HFF-Myc (cell line): Measurements from ENCODE around the gene ADRM1.

Source experiments
- DNase-seq: peaks from one replicate; pipeline ENCODE4 v3.0.0-alpha.2; 2011; ENCODE audit warnings: low read depth; ENCODE audit errors: extremely low read depth
- H3K4me3 ChIP-seq: replicated peaks from 2 replicates; pipeline ENCODE4 v1.5.1; 2011; ENCODE audit warnings: low read depth, mild to moderate bottlenecking, control low read depth, low read length
- TF ChIP-seq, protein P1 (sequence below): IDR thresholded peaks from 2 replicates; pipeline ENCODE4 v1.5.1; 2012; ENCODE audit warnings: mild to moderate bottlenecking, low read depth, low read length, control low read depth; ENCODE audit errors: missing control alignments

ADRM1 gene

DNA sequence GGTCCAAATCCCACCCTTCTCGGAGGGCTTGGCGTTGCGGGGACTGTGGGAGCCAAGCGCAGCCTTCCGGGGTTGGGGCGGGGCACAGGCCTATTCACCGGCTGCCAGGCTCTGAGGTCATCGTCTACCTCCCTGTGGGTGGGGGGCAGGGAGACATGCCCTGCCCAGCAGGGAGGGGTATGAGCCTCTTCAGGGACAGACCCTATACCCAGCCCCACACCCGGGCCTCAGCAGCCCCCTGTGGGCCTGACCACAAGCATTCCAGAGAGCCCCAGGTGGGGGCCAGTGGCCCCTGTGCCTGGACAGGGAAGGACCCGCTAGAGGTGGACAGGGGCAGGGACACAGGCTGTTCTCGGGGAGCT lies 52.7 kb downstream of the ADRM1 start:
- no peak overlapping the region for H3K4me3 ChIP-seq
- no peak for DNase-seq
- TF ChIP-seq, protein P1, sequence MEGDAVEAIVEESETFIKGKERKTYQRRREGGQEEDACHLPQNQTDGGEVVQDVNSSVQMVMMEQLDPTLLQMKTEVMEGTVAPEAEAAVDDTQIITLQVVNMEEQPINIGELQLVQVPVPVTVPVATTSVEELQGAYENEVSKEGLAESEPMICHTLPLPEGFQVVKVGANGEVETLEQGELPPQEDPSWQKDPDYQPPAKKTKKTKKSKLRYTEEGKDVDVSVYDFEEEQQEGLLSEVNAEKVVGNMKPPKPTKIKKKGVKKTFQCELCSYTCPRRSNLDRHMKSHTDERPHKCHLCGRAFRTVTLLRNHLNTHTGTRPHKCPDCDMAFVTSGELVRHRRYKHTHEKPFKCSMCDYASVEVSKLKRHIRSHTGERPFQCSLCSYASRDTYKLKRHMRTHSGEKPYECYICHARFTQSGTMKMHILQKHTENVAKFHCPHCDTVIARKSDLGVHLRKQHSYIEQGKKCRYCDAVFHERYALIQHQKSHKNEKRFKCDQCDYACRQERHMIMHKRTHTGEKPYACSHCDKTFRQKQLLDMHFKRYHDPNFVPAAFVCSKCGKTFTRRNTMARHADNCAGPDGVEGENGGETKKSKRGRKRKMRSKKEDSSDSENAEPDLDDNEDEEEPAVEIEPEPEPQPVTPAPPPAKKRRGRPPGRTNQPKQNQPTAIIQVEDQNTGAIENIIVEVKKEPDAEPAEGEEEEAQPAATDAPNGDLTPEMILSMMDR: no peak

DNA sequence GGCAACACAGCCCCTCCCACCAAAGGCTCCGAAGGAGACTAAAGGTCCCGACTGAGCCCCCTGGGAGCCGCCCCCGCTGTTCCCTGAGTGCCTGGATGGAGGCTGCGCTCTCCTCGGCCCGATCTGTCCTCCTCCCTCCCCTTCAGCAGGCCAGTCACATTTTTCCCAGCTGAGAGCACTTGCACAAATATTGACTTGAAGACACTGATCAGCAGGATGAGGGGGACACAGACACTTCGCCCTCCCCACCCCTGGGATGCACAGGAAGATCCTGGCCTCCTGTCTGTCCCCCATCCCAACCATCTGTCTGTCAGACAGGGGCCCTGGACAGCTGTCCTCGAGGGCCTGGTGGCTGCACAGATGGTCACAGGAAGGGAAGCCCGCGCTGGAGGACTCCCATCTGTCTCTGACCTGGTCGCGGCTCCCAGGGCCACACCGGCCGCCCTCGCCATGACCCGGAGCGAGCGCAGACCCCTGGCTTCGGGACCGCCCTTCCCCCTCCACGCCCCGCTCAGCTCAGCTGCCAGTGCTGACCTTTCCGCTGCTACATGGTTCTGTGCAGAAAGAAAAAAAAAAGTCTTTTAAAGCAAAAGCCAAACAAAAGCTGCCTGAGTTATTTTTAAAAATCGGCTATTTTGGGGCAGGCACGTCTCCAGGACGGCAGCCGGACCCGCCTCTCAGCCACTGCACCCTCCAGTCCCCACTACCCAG lies 53.2 kb downstream of the ADRM1 start:
- no peak for DNase-seq
- no peak overlapping the region for H3K4me3 ChIP-seq
- TF ChIP-seq, protein P1: no peak

DNA sequence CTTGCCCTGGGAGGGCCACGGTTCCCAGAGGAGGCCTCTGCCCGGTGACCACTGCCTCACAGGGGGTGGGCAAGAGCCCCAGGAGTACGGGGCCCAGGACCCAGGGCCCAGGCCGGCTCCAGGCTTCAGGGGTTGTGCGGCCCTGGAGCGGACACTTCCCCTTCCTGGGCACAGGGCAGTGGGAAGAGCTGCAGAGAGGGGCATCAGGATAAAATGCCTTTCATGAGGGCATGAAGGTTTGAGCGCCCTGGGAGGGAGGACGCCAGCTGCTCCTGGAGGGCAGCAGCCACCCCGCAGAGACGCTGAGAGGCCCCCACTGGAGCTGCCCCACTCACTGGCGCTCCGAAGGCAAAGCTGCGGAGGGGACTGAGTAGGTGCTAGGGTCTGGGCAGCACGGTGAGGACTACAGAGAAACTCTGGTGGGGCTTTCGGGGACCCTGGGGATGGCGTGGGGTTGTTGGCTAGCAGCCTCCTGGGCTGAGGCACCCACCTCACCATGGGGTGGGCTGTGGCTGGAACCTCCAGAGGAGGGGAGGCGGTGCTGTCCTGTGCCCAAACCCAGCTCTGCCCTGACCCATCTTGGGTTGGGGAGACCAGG lies 53.9 kb downstream of the ADRM1 start:
- TF ChIP-seq, protein P1: no peak
- H3K4me3 ChIP-seq: no peak overlapping the region
- no peak for DNase-seq

DNA sequence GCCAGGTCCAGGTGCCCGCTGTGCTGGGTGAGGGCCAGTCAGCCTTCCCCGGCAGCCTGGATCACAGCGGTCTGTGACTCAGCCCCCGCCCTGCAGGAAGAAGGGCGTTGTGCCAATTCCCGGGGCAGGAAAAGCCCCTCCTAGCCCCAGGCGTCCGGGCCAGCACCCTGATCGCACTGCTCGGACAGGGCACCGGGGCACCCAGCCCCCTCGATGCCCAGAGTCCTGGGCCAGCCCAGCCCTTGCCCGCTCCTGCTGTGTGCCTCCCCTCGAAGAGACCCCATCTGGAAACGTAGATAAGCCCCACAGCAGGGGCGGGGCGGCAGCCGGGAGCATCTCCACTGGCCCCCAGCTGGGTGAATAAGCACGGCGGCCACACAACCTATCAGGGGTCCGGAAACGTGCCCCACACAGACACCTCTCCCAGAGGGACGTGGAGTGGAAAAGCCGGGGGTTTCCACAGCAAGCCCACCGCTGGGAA lies 54.4 kb downstream of the ADRM1 start:
- no peak overlapping the region for H3K4me3 ChIP-seq
- TF ChIP-seq, protein P1: no peak
- no peak for DNase-seq

DNA sequence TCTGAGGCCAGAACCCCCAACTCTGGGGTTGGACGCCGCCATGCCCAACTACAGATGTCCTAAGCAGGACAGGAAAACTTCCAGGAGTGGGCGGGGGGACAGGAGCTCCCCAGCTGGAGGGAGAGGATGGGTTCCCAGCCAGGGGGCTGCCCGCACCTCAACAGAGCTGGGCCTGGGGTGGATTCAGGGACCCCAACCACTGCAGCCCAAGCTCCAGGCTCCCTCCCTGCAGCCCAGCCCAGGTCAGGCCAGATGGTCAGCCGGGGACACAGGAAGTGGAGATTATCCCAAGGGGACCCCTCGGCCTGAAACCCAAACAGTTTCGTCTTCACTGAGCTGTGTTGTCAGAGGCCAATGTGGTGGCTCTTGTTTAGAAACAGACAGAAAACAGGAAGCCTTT lies 54.9 kb downstream of the ADRM1 start:
- no peak overlapping the region for H3K4me3 ChIP-seq
- no peak for DNase-seq
- TF ChIP-seq, protein P1: no peak
